HL-60 (cell line): ENCODE data around the gene IPO11.

Experiments used
- TF ChIP-seq, protein P1 (sequence below): IDR thresholded peaks from one replicate; pipeline ENCODE4 v1.5.1; 2011; ENCODE audit warnings: low read length, control low read depth, inconsistent platforms; ENCODE audit not compliant: insufficient read depth
- TF ChIP-seq, protein P2 (sequence below): IDR thresholded peaks from 2 replicates; pipeline ENCODE4 v1.6.1; 2012; ENCODE audit warnings: low read depth; ENCODE audit not compliant: insufficient replicate concordance

DNA sequence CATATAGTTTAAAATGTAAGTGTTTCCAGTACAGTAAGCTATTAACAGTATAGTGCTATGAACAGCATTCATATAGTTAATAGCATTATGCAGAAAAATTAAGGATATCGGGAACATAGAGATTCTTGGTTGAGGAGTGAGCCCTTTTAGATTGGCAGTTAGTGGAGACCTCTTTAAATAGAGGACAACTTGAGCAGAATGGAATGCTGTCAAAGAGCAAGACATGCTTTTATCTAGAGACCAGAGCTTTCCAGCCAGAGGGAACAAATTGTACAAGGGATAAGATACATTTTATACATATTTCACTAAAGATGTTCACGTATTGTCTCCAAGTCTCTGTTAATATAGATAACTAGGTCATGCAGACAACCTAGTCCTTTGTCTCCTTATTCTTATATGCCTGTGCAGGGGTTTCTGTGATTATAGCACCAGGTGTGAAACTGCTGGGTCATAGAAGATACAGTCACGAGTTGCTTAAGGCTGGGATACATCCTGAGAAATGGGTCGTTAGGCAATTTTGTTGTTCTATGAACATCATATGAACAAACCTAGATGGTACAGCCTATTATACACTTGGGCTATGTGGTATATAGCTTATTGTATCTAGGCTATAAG is 6.0 kb downstream of the IPO11 start:
- TF ChIP-seq, protein P1, sequence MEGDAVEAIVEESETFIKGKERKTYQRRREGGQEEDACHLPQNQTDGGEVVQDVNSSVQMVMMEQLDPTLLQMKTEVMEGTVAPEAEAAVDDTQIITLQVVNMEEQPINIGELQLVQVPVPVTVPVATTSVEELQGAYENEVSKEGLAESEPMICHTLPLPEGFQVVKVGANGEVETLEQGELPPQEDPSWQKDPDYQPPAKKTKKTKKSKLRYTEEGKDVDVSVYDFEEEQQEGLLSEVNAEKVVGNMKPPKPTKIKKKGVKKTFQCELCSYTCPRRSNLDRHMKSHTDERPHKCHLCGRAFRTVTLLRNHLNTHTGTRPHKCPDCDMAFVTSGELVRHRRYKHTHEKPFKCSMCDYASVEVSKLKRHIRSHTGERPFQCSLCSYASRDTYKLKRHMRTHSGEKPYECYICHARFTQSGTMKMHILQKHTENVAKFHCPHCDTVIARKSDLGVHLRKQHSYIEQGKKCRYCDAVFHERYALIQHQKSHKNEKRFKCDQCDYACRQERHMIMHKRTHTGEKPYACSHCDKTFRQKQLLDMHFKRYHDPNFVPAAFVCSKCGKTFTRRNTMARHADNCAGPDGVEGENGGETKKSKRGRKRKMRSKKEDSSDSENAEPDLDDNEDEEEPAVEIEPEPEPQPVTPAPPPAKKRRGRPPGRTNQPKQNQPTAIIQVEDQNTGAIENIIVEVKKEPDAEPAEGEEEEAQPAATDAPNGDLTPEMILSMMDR: no peak
- TF ChIP-seq, protein P2, sequence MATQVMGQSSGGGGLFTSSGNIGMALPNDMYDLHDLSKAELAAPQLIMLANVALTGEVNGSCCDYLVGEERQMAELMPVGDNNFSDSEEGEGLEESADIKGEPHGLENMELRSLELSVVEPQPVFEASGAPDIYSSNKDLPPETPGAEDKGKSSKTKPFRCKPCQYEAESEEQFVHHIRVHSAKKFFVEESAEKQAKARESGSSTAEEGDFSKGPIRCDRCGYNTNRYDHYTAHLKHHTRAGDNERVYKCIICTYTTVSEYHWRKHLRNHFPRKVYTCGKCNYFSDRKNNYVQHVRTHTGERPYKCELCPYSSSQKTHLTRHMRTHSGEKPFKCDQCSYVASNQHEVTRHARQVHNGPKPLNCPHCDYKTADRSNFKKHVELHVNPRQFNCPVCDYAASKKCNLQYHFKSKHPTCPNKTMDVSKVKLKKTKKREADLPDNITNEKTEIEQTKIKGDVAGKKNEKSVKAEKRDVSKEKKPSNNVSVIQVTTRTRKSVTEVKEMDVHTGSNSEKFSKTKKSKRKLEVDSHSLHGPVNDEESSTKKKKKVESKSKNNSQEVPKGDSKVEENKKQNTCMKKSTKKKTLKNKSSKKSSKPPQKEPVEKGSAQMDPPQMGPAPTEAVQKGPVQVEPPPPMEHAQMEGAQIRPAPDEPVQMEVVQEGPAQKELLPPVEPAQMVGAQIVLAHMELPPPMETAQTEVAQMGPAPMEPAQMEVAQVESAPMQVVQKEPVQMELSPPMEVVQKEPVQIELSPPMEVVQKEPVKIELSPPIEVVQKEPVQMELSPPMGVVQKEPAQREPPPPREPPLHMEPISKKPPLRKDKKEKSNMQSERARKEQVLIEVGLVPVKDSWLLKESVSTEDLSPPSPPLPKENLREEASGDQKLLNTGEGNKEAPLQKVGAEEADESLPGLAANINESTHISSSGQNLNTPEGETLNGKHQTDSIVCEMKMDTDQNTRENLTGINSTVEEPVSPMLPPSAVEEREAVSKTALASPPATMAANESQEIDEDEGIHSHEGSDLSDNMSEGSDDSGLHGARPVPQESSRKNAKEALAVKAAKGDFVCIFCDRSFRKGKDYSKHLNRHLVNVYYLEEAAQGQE: no peak
